EH (cell line): ENCODE data around the gene DHX40.
"Not testable (repeated sequence)": the region's sequence is repeated elsewhere in the genome, so short reads cannot be mapped to it uniquely, and the experiment has no call there.

Source experiments
- DNase-seq: peaks from one replicate; pipeline ENCODE4 v3.0.0-alpha.2; 2015; ENCODE audit warnings: low read depth

Gene DHX40, protein sequence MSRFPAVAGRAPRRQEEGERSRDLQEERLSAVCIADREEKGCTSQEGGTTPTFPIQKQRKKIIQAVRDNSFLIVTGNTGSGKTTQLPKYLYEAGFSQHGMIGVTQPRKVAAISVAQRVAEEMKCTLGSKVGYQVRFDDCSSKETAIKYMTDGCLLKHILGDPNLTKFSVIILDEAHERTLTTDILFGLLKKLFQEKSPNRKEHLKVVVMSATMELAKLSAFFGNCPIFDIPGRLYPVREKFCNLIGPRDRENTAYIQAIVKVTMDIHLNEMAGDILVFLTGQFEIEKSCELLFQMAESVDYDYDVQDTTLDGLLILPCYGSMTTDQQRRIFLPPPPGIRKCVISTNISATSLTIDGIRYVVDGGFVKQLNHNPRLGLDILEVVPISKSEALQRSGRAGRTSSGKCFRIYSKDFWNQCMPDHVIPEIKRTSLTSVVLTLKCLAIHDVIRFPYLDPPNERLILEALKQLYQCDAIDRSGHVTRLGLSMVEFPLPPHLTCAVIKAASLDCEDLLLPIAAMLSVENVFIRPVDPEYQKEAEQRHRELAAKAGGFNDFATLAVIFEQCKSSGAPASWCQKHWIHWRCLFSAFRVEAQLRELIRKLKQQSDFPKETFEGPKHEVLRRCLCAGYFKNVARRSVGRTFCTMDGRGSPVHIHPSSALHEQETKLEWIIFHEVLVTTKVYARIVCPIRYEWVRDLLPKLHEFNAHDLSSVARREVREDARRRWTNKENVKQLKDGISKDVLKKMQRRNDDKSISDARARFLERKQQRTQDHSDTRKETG

DNA sequence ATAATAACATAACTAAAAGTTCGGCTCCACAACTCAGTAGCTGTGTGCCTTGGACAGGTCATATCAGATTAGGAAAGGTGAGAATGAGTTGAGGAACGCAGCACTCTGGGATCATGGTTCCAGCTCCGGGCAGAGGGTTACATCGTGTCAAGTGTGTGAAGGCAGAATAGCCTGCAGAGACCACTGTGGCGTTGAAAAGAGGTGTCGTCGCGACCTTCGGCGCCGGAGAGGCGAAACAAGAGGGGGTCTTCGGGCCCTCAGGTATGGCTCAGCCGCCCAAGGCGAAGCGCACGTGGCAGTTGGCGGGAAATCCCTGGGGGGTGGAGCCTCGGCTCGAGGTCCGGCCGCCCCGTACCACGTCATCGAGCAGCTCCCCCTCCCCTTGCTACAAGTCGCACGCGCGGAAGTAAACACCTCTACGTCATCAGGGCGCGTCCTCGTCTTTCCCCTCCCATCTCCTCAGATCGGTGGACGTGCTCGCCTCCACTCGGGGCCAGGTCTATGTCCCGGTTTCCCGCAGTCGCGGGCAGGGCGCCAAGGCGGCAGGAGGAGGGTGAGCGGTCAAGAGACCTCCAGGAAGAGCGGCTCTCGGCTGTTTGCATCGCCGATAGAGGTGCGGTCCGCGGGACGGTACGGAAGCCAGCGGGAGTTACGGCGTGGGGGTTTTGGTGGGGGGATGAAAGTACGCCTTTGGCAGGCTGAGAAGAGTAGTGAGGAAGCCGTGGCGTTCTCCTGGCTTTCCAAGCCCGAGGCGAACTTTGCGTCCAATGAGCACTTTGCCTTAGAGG, at the start of gene DHX40:
Gene DHX40 (plus strand): TSS at position 440 of the 788 bp plus-strand sequence. CDS start 62 bp downstream, at position 502.
- peak; percentile 93 for DNase-seq

DNA sequence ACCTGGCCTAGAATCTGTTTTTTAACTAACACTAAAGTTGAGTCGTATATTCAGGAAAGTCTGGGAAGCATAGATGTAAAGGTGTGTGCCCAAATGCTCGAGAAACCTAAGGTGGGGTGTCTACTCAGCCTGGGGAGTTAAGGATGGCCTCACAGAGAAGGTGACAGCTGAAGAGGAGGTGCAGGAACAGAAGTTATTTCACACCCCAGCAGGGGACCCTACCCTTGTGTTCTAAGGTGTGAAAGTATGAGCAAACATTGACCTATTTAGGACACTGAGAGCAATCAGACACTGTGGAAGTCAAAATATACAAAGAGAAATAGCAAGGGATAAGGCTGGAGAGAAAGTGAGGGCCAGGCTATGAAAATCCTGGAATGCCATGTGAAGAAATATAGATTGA, 49.0 kb upstream of the DHX40 start:
- no peak for DNase-seq

DNA sequence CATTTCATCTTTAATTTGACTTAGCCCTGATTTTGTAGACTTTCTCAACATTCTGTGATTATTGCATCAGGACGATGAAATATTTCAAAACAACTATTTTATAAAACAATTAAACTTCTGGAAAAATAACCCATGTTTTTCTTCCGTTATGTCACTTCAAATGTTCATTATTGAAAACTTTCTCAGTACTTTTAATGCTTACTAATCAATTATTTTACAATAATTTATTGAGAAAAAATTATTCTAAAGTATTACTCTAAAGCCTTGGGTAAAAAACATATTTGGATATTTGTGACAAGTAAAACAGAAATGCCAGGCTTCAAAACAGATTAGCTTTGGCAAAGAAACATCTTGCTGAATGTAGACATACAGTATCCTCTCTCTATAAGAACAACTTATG, 46.3 kb upstream of the DHX40 start:
- DNase-seq: no peak

DNA sequence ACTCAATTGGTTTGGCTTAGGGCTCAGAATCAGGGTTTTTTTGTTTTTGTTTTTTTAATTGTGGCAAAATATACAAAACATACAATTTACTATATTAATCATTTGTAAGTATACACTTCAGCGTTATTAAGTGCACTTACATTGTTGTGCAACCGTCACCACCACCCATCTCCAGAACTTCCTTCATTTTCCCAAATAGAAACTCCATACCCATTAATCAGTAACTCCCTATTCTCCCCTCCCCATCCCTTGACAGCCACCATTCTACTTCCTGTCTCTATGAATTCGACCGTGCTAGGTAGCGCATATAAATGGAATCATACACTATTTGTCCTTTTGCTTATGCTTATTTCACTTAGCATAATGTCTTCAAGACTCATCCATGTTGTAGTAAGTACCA, 45.2 kb upstream of the DHX40 start:
- DNase-seq: no peak

DNA sequence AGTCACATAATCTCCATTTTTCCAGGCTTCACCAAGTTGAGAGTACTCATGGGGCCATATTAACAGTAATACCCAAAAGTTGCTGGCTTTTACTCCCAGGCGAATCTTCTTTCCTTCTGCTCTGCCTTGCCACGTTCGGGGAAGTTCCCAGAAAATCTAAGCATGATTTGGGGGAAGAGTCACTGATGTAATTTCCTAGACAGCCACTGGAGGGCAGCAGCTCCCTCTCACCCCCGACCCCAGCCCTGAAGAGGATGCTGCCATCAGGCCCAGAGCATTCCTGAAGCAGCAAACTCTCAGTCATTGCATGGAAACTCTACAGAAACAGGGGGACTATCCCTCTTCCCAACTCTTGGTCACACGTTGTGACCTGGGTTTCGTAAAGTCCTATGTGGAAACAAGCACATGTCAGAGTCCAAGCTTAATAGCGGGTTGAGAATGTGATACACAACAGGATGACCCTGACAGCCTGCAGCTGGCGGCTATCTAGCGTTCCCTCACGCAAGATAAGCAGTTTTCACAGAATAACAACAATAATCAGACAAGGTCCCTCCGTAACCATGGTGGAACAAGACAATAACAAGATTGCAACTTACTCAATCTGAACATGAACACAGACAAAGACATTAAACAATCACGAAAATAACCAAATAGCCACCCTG, 43.8 kb upstream of the DHX40 start:
- DNase-seq: peak; percentile 66

DNA sequence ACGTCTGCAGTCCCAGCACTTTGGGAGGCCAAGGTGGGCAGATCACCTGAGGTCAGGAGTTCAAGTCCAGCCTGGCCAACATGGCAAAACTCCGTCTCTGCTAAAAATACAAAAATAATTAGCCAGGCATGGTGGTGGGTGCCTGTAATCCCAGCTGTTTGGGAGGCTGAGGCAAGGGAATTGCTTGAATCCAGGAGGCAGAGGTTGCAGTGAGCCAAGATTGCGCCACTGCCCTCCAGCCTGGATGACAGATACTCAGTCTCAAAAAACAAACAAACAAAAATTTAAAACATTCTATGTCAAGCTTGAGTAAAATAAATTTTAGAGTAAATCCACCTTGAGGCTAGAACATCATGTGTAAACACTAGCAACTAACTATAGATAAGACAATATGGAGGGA, 40.5 kb upstream of the DHX40 start:
- DNase-seq: not testable (repeated sequence)

DNA sequence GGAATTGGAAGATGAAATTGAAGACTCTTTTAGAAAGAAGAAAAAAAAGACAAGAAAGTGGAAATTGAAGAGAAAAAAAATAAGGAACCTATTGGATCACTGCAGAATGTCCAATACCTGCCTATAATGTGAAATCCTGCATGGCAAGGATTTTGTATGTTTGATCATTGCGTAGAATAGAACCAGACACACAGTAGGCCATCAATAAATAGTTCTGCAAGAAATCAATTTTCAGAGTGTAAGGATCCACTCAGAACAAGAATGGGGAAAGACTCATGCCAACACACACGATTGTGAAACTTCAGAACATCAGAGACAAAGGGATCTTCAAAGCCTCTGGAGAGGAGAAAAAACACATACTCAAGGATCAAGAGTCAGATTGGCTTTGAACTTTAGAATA, 39.7 kb upstream of the DHX40 start:
- DNase-seq: no peak

DNA sequence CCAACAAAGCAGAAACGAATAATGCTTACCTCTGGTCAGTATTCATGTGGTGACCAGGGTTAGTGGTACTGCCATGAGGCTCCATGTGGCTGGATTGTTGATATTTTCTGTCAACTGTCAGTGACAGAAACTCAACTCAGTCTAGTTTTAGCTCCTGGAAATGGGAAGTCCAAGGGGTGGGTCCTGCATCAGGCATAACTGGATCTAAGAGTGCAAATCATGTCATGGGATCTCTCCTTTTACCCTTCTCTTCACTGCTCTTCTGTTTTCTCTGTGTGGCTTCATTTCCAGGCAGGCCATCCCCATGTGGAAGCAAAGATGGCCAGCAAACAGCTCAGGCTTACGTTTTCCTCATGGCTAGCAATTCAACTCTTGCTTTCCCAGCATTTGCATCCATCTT, 39.0 kb upstream of the DHX40 start:
- DNase-seq: no peak

DNA sequence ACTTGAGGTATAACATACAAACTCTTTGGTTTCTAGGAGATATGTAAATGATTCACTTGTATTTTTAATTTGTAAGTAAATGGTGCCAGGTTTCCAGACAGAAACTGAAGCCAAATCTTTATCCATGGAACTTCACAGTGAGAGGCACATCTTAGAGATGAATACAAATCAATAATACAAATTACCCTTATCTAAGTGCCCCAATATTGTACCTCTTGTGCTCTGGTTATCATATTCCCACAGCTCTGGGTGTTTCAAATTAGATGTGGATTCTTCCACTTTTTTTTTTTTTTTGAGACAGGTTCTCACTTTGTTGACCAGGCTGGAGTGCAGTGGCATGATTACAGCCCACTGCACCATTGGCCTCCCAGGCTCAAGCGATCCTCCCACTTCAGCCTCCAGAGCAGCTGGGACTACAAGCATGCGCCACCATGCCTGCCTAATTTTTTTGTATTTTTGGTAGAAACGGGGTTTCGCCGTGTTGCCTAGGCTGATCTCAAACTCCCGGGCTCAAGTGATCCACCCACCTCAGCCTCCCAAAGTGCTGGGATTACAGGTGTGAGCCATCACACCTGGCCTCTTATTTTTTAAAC, 38.0 kb upstream of the DHX40 start:
- DNase-seq: no peak

DNA sequence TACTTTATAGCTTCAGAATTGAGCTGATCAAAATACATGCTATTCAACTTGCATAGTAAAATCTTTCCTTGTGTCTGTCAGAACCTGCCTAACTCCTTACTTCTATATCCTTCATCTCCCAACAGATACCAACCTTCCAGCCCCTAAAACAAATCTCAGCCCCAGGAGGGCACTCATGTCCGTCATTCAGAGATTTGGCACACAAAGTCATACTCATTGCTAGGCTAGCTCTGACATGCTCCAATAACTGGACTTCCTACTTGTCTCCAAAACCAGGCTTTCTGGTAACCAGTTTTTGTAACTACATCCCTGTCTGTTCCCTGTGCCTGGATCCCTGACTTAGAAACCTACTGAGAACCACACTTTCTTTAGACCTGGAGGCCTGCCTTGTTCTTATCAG, 37.5 kb upstream of the DHX40 start:
- DNase-seq: no peak

DNA sequence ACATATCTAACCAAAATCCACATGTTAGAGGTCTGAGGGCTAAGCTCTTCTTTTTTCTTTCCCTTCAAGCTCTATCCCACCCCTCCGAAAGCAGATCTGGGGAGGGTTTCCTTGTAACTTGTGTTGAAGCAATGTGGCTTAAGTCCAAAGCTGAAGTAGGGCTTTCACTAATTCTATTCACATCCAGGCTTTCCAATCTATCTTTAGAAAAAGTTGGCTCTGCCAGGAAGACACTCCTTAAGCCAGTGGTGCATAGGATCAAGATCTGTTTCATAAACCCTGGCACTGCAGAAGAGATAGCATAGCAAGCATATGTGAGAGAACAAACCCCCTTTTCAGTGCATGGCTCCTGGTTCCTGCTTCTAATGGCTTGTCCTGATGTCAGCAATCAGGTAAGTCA, 34.9 kb upstream of the DHX40 start:
- DNase-seq: no peak

DNA sequence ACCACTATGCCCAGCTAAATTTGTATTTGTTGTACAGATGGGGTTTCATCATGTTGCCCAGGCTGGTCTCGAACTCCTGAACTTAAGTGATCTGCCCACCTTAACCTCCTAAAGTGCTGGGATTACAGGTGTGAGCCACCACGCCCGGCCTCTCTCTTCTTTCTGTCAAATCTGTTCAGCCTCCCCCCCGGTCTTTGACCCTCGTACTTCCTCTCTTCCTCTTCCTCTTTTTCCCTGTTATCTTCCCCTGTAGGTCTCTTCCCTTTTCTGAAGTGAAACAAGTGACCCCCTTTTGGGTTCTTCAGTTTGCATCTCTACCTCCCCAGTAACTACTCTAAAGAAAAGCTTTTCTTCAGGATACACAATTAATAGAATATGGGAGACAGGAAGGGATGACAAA, 31.7 kb upstream of the DHX40 start:
- DNase-seq: no peak

DNA sequence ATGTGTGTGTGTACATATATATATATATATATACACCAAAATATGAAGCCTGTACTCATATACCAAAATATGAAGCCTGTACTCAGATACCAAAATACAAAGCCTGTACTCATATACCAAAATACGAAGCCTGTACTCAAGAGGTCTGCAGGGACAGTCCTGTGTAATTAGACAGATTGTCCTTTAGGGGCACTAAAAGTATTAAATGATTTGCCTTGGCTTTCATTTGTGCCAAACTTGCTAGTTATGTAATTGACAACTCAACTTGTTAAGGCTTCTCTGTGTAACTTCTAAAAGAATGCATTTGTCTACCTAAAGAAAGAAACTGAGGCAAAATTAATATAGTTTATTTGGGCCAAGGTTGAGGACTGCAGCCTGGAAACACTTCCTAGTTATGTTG, 30.8 kb upstream of the DHX40 start:
- peak; percentile 14 for DNase-seq

DNA sequence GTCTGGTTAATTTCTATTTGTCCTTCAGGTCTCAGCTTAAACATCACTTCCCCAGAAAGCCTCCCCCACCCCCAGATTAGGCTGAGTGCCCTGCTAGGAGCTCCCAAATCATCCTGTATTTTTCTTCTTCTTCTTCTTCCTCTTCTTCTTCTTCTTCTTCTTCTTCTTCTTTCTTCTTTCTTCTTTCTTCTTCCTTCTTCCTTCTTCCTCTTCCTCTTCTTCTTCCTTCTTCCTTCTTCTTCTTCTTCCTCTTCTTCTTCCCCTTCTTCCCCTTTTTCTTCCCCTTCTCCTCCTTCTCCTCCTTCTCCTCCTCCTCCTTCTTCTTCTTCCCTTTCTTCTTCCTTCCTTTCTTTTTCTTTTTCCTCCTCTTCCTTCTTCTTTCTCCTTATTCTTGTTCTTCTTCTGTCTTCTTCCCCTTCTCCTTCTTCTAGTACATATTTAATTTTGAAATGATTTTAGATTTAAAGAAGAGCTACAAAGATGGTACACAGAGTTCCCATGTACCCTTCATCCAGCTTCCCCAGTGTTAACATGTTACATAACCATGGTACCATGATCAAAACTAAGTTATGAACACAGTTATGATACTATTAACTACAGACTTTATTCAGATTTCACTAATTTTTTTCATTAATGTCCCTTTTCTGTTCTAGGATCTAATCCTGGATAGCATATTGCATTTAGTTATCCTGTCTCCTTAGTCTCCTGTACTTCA, 27.1 kb upstream of the DHX40 start:
- no peak for DNase-seq

DNA sequence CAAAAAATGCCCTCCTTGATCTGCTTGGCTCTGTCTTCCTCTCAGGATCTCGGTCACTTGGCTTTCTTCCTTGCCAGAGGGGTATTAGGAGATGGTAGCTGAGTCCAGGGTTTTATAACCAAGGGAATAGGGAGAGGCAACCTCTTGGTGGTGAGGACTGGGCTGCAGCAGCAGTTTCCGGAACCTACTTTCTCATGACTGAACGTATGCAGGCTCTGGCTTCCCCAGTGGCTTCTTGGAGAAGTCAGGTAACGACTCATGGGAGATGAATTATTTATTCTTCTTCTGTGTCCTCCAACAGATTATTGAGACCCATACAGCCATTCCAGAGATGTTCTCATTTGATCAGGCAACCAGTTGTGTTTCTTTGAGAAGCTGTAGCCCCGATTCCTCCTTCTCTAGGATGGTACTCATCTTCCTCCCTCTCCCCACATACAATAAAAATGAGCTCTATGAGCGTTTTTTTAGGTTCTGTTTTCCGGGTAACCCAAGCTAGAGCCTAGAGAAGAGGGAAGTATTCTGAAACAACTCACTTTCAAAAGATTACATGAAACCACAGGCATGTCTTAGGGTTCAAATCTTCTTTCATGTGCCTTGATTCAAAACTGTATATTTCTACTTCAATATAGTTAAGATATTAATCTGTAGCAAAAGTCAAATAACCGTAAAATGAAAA, 22.3 kb upstream of the DHX40 start:
- DNase-seq: no peak

DNA sequence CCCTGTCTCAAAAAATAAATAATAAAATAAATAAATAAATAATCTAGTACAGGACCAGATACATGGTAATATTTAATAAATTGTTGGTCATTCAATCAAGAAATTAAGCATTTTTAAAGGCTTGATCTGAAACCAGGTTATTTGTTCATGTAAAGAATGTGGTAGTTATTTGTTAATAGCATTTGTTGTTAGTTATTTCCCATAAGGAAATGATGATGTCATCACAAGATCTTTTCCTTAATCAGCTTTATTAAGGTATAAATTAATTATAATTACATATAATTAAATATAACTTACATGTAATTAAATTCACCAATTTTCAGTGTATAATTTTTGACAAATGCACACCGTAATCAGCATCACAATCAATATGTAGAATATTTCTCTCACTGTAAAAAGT, 19.5 kb upstream of the DHX40 start:
- DNase-seq: no peak

DNA sequence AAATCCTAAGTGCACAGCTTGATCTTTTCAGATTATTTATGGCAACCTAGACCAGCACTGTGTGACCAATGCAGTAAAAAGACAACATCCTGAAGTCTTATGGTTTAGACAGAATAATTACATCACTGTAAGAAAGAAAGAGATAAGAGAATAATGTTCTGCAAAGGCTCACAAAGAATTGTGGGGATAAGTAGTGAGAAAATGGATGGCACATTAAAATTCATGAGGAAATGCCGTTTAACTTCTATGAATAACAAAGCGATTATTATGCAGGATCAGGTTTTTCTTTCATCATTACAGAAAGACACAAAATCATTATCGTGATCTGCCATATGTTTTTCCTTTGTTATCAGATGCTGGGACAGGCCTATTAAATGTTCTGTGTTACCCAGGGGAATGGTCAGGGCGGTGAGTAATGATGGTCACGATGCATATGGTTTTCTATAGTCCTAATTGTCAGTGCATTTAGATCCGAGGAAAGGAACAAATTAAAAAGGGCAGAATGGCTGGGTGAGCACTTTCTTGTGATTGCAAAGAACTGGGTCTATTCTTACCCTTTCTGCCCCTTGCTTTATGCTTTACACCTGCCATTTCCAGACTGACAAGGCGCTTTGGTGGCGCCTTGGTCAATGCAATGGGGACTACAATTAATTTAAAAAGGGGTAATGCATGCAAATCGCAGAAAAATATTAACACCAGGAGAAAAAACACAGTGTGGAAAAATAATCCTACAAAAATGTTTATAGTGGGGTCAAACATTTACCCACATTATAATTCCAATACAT, 18.1 kb upstream of the DHX40 start:
- DNase-seq: peak; percentile 5

DNA sequence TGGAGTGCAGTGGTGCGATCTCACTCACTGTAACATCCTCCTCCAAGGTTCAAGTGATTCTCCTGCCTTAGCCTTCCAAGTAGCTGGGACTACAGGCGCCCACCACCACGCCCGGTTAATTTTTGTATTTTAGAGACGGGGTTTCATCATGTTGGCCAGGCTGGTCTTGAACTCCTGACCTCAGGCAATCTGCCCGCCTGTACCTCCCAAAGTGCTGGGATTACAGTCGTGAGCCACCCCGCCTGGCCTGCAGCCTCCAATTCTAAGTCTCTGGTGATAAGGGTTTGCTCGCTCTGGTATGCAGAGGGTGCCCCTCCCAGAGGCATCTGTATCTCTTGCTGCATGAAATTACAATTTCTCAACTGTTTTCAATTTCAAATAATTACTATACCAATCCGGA, 16.4 kb upstream of the DHX40 start:
- DNase-seq: not testable (repeated sequence)

DNA sequence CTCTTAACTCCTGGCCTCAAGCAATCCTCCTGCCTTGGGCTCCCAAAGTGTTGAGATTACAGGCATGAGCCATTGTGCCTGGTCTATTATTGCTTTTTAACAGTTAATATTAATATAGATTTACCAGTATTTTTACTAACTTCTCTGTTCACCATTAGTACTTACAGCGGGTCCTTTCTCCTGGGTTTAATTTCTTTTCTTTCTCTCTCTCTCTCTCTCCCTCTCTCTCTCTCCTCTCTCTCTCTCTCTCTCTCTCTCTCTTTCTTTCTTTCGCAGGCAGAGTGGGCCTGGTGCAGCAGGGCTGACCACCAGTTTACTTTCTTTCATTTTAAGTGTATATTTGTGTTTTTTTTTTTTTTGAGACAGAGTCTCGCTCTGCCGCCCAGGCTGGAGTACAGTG, 14.7 kb upstream of the DHX40 start:
- DNase-seq: no peak

DNA sequence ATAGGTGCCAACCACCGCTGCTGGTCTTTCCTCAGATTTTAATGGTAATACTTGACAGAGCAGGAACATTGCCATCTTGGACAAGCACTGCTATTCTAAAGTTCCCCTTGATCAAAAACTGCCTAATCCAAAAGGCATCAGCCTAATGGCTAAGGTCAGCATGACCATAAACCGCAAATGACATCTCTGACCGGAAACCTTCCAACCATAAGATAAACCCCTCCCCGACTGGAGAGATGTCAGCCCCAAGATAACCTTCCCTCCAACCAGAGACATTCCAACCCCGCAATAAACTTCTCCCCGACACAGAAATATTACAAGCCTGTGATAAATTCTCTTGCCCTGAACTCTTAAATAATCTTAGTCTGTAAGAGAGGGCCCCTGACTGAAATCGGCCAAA, 7.4 kb upstream of the DHX40 start:
- no peak for DNase-seq
